Cortex of kidney (tissue), 1 donor: ENCODE measurements around the gene PDE3A.
"Not testable (repeated sequence)": the region's sequence is repeated elsewhere in the genome, so short reads cannot be mapped to it uniquely, and the experiment has no call there.

Experiments
- DNase-seq: peaks from one replicate; lab custom pipeline; 2025; lab: John Stamatoyannopoulos, UW

Gene PDE3A

GRCh38 chr12:20374795-20375194, 6.5 kb downstream of the PDE3A start:
- no peak for DNase-seq

- DNase-seq, result no peak
Observed at GRCh38 chr12:20375560-20375959, 7.2 kb downstream of the PDE3A start.

- DNase-seq, result no peak
Observed at GRCh38 chr12:20376984-20377383, 8.6 kb downstream of the PDE3A start.

GRCh38 chr12:20377750-20378149, 9.4 kb downstream of the PDE3A start:
- DNase-seq, result no peak

GRCh38 chr12:20382117-20382516, 13.8 kb downstream of the PDE3A start:
- no peak for DNase-seq

GRCh38 chr12:20383612-20384011, 15.3 kb downstream of the PDE3A start:
- DNase-seq, result no peak

- not testable (repeated sequence) for DNase-seq
Observed at GRCh38 chr12:20384836-20385235, 16.5 kb downstream of the PDE3A start.

GRCh38 chr12:20390846-20391245, 22.5 kb downstream of the PDE3A start:
- no peak for DNase-seq

GRCh38 chr12:20392339-20392738, 24.0 kb downstream of the PDE3A start:
- DNase-seq, result no peak

- DNase-seq, result no peak
Observed at GRCh38 chr12:20393707-20394106, 25.4 kb downstream of the PDE3A start.

GRCh38 chr12:20395791-20396550, 27.6 kb downstream of the PDE3A start:
- no peak for DNase-seq

GRCh38 chr12:20398686-20399085, 30.3 kb downstream of the PDE3A start:
- DNase-seq, result no peak

- DNase-seq, result no peak
Observed at GRCh38 chr12:20400003-20400402, 31.7 kb downstream of the PDE3A start.

- DNase-seq, result no peak
Observed at GRCh38 chr12:20403230-20403629, 34.9 kb downstream of the PDE3A start.

GRCh38 chr12:20404576-20405346, 36.4 kb downstream of the PDE3A start:
- DNase-seq, result no peak

- no peak for DNase-seq
Observed at GRCh38 chr12:20409607-20410377, 41.5 kb downstream of the PDE3A start.

- no peak for DNase-seq
Observed at GRCh38 chr12:20410734-20411133, 42.4 kb downstream of the PDE3A start.

- DNase-seq, result no peak
Observed at GRCh38 chr12:20411345-20411744, 43.0 kb downstream of the PDE3A start.

GRCh38 chr12:20415028-20415427, 46.7 kb downstream of the PDE3A start:
- no peak for DNase-seq

GRCh38 chr12:20415641-20416040, 47.3 kb downstream of the PDE3A start:
- DNase-seq, result no peak

- no peak for DNase-seq
Observed at GRCh38 chr12:20420557-20420956, 52.2 kb downstream of the PDE3A start.

- DNase-seq, result no peak
Observed at GRCh38 chr12:20421421-20421820, 53.1 kb downstream of the PDE3A start.

GRCh38 chr12:20423557-20423956, 55.2 kb downstream of the PDE3A start:
- no peak for DNase-seq
